Ishikawa (cell line): ENCODE data around the gene TMEM91.

Experiments used
- CREB1 ChIP-seq: IDR thresholded peaks from 2 replicates; pipeline ENCODE4 v1.6.1; 2012; ENCODE audit warnings: low read depth
- EGR1 ChIP-seq: IDR thresholded peaks from 2 replicates; pipeline ENCODE4 v1.6.1; 2012
- EP300 ChIP-seq: IDR thresholded peaks from 2 replicates; pipeline ENCODE4 v1.6.1; 2012; ENCODE audit warnings: borderline replicate concordance
- FOXM1 ChIP-seq: IDR thresholded peaks from 2 replicates; pipeline ENCODE4 v1.6.1; 2012; ENCODE audit warnings: low read depth, borderline replicate concordance
- MAX ChIP-seq: IDR thresholded peaks from 2 replicates; pipeline ENCODE4 v1.6.1; 2012
- NFIC ChIP-seq: IDR thresholded peaks from 2 replicates; pipeline ENCODE4 v1.6.1; 2012
- RAD21 ChIP-seq: IDR thresholded peaks from 2 replicates; pipeline ENCODE4 v1.6.1; 2012; ENCODE audit warnings: low read depth
- TAF1 ChIP-seq: IDR thresholded peaks from 2 replicates; pipeline ENCODE4 v1.6.1; 2012; ENCODE audit warnings: low read depth, mild to moderate bottlenecking
- TCF12 ChIP-seq: IDR thresholded peaks from 2 replicates; pipeline ENCODE4 v1.6.1; 2012; ENCODE audit warnings: low read depth
- TEAD4 ChIP-seq: IDR thresholded peaks from 2 replicates; pipeline ENCODE4 v1.6.1; 2012
- YY1 ChIP-seq: IDR thresholded peaks from 2 replicates; pipeline ENCODE4 v1.6.1; 2012; ENCODE audit warnings: low read depth
- ZBTB7A ChIP-seq: IDR thresholded peaks from 2 replicates; pipeline ENCODE4 v1.6.1; 2012; ENCODE audit warnings: low read depth
- TF ChIP-seq, protein P1 (sequence below): IDR thresholded peaks from 2 replicates; pipeline ENCODE4 v1.6.1; 2012; ENCODE audit warnings: low read depth, mild to moderate bottlenecking
- TF ChIP-seq, protein P2 (sequence below): IDR thresholded peaks from 2 replicates; pipeline ENCODE4 v1.6.1; 2012

Gene TMEM91

GRCh38 chr19:41335467-41335866, 40.9 kb upstream of the TMEM91 start:
- TF ChIP-seq TEAD4 = no peak
- TF ChIP-seq ZBTB7A = no peak
- no peak for TF ChIP-seq TAF1
- no peak for TF ChIP-seq EP300
- TF ChIP-seq CREB1 = no peak
- no peak for TF ChIP-seq YY1
- TF ChIP-seq TCF12 = no peak
- TF ChIP-seq NFIC = no peak
- TF ChIP-seq, protein P1, sequence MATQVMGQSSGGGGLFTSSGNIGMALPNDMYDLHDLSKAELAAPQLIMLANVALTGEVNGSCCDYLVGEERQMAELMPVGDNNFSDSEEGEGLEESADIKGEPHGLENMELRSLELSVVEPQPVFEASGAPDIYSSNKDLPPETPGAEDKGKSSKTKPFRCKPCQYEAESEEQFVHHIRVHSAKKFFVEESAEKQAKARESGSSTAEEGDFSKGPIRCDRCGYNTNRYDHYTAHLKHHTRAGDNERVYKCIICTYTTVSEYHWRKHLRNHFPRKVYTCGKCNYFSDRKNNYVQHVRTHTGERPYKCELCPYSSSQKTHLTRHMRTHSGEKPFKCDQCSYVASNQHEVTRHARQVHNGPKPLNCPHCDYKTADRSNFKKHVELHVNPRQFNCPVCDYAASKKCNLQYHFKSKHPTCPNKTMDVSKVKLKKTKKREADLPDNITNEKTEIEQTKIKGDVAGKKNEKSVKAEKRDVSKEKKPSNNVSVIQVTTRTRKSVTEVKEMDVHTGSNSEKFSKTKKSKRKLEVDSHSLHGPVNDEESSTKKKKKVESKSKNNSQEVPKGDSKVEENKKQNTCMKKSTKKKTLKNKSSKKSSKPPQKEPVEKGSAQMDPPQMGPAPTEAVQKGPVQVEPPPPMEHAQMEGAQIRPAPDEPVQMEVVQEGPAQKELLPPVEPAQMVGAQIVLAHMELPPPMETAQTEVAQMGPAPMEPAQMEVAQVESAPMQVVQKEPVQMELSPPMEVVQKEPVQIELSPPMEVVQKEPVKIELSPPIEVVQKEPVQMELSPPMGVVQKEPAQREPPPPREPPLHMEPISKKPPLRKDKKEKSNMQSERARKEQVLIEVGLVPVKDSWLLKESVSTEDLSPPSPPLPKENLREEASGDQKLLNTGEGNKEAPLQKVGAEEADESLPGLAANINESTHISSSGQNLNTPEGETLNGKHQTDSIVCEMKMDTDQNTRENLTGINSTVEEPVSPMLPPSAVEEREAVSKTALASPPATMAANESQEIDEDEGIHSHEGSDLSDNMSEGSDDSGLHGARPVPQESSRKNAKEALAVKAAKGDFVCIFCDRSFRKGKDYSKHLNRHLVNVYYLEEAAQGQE = no peak
- no peak for TF ChIP-seq RAD21
- no peak for TF ChIP-seq EGR1

DNA sequence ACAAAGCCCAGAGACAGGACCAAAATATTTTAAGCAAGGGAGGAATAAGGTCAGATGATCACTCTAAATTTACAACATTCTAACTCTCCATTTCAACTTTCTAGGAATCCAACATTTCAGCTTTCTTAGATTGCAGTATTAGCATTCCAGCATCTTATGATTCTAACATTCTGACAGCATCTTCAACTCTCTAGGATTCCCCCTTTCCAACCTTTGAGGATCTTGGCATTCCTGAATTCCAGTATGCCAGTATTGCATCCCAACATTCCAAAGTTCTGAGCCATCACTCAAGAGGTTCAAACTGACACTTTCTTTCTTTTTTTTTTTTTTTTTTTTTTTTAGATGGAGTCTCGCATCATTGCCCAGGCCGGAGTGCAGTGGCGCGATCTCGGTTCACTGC, 36.4 kb upstream of the TMEM91 start:
- TF ChIP-seq YY1 (no peak), TEAD4 (0 out of 2 replicates have a peak, but pooled peaks have one; percentile 33), TAF1 (no peak), CREB1 (no peak)
- TF ChIP-seq, protein P2, sequence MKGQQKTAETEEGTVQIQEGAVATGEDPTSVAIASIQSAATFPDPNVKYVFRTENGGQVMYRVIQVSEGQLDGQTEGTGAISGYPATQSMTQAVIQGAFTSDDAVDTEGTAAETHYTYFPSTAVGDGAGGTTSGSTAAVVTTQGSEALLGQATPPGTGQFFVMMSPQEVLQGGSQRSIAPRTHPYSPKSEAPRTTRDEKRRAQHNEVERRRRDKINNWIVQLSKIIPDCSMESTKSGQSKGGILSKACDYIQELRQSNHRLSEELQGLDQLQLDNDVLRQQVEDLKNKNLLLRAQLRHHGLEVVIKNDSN = no peak

DNA sequence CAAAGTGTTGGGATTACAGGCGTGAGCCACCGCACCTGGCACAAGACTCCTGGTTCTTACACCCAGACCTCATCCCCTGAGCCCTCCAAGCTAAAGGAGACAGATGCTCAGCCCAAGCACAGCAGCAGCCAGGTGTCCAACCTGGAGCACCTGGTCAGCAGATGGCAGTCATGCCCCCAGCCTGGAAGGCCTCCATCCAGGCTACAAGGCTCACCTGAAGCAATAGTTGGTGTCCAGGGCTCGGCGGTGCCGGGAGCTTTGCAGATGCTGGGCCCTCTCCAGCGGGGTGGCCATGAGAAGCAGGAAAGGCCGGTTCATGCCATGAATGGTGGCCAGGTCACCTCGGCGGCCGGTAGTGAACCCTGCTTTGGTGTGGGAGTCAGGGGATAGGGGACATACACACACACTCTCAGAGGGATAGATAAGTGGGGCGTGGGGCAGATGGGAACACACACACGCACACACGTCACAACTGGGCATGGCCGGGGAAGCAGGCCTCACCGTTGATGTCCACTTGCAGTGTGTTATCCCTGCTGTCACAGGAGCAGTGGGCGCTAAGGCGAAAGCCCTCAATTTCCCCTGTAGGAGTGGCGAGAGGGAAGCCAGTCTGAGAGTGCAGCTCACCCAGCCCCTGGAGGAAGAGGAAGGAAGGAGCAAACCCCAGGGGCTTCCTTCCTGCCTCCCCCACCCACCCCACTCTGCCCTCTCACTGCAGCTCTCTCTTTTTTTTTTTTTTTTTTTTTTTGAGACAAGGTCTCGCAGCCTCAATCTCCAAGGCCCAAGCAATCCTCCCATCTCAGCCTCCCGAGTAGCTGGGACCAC, 34.5 kb upstream of the TMEM91 start:
- TF ChIP-seq NFIC (no peak), FOXM1 (no peak), RAD21 (peak; percentile 37; the same call in 1 of the 2 replicates)
- TF ChIP-seq, protein P2 = no peak

- TF ChIP-seq CREB1 (no peak), MAX (no peak), RAD21 (no peak), YY1 (no peak)
- TF ChIP-seq, protein P1 = no peak
Observed at GRCh38 chr19:41344162-41344561, 32.2 kb upstream of the TMEM91 start.

DNA sequence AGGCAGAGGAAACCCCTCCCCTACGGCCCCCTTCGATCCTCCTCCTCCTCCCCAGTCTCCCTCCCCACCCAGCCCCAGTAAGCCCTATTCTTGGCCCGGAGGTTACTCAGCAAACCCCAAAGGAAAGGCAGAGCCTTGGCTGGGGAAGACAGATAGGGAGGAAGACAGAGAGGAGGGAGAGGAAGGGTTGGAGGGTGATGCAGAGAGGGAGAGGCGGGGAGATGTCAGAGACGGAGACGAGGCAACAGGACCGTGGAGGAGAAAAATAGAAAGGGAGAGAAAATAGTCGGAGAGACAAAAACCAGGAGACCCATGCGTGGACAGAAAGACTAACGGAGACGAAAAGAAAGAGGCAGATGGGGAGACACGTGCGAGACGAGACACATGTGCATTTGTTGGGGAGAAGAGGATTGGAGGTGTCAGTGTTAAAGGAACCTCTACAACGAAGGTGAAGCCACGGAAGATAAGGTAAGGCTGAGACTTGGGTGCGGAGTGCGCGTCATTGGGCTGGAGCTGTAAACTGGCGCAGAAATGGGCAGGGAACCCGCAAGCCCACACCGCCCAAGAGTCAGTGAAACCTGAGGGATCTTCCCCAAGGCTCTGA, 25.5 kb upstream of the TMEM91 start:
- TF ChIP-seq EP300 (no peak), ZBTB7A (no peak), TEAD4 (no peak)
- TF ChIP-seq, protein P1 = no peak
